AG10803 (cell line): ENCODE measurements around the gene SCUBE1.
A peak's percentile ranks its signal among the peaks of the same experiment; 100 is the strongest.

ENCODE experiments used
- DNase-seq: peaks from one replicate; pipeline ENCODE4 v3.0.0; 2010; ENCODE audit warnings: low read depth
- H3K4me3 ChIP-seq: 2 replicates; pipeline ENCODE4 v1.5.1; 2011; ENCODE audit warnings: mild to moderate bottlenecking, low read length, control low read depth
- TF ChIP-seq, protein P1 (sequence below): conservative IDR thresholded peaks from 2 replicates; pipeline ENCODE4 v1.5.1; 2011; ENCODE audit warnings: mild to moderate bottlenecking, low read length, control low read depth, inconsistent platforms

Gene SCUBE1

DNA sequence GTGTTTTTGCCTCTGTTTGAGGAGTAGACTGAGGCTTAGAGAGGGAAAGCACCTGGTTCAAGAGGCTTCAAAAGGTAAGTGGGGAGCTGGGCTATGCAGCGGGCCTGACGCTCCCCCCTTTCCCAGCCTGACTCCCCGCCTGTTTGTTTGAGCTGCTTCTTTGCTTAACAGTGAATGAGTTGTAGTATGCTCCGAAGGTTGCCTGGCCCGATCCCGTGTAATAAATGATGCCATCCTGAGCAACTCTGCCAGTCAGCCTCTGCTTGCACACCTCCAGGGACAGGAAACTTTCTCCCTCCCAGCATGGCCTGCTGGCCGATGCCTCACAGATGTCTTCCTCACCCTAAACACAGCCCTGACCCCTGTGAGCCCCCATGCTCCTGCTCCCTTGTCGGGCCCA is 110.7 kb downstream of the SCUBE1 start:
- TF ChIP-seq, protein P1, sequence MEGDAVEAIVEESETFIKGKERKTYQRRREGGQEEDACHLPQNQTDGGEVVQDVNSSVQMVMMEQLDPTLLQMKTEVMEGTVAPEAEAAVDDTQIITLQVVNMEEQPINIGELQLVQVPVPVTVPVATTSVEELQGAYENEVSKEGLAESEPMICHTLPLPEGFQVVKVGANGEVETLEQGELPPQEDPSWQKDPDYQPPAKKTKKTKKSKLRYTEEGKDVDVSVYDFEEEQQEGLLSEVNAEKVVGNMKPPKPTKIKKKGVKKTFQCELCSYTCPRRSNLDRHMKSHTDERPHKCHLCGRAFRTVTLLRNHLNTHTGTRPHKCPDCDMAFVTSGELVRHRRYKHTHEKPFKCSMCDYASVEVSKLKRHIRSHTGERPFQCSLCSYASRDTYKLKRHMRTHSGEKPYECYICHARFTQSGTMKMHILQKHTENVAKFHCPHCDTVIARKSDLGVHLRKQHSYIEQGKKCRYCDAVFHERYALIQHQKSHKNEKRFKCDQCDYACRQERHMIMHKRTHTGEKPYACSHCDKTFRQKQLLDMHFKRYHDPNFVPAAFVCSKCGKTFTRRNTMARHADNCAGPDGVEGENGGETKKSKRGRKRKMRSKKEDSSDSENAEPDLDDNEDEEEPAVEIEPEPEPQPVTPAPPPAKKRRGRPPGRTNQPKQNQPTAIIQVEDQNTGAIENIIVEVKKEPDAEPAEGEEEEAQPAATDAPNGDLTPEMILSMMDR = no peak
- H3K4me3 ChIP-seq = no peak overlapping the region
- DNase-seq = no peak

DNA sequence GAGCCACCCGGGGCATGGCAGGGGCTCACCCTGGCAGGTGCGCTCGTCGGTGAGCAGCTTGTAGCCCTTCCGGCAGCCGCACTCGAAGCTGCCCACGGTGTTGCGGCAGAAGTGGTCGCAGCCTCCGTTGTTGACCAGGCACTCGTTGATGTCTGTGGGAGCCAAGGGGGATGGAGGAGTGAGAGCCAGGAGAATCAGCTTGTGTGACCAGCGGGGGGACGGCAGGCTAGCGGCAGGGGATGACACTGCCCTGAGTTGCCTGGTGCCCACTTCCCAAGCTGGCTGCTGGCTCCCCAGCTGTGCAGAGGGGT is 111.5 kb downstream of the SCUBE1 start:
- TF ChIP-seq, protein P1 = no peak
- DNase-seq = no peak
- no peak overlapping the region for H3K4me3 ChIP-seq

DNA sequence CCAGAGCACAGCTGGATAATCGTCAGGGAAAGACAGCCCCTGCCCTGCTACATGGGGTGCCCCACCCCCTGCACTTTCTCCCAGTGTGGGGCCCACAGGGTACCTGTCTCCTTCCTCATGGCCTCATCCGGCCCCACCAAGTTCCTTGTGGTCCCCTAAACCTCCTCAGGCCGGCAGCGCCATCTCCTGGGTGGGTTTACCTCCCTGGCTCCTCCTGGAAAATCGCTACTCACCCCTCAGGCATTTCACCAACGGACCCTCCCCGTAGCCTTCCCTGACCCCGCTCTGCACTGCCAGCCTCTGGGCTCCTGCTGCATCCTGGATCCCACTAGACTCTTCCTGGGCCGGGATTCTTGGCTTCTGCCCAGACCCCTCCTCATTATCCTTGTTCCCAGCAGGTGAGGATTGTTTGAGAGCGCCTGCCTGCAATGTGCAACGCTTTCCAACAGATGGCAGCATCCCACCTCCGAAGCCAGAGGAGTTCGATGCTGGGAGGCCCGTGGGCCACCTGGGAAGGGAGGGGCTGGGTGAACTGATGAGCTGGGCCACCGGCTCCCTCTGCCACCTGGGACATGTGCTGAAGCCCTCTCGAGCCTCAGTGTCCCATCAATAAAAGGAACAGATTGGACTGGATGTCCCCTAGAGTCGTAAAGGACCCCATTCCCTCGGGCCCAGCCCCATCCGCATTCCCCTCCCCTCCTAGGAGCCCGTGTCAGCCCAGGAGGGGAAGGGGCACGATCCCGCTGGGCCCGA is 112.0 kb downstream of the SCUBE1 start:
- peak; percentile 28 for DNase-seq
- no peak overlapping the region for H3K4me3 ChIP-seq
- TF ChIP-seq, protein P1 = peak; percentile 83

DNA sequence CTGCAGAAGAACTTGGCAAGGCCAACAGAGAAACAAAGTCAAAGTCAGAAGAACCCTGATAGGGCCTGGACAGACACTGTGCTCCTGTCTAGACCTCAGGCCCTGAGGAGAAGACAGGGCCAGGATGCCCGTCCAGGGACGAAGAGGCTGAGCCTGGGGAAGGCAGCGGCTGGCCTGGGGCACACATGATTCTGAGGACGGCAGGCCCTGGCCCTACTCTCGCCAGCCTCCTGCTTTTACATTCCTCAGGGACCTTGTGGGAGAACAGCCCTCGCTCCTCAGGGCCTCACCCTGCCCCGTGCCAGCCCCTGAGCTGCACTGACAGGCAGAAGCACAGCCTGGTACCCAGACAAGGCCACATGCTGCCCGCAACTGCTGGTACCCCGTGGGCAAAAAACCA is 112.6 kb downstream of the SCUBE1 start:
- TF ChIP-seq, protein P1 = no peak

DNA sequence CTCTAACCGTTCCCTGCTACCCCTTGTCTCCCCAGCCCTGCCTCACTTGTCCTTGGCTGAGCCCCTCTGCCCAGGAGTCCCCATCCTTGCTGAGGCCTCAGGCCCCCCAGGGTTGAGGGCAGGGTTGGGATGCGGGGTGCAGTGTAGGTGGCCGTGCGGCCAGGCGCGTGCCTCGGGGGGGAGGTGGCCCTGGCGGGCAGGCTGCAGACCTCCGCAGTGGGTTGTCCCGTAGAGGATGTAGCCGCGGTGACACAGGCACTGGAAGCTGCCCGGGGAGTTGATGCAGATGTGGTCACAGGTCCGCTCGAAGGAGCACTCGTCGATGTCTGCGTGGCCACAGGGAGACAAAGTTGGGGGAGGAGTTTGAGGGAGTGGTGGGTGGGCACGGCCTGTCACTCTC is 114.3 kb downstream of the SCUBE1 start:
- TF ChIP-seq, protein P1 = no peak
- DNase-seq = no peak
- H3K4me3 ChIP-seq = no peak overlapping the region

More for the DNA sequence above, 112.6 kb downstream of the SCUBE1 start:
- H3K4me3 ChIP-seq = no peak overlapping the region
- no peak for DNase-seq

DNA sequence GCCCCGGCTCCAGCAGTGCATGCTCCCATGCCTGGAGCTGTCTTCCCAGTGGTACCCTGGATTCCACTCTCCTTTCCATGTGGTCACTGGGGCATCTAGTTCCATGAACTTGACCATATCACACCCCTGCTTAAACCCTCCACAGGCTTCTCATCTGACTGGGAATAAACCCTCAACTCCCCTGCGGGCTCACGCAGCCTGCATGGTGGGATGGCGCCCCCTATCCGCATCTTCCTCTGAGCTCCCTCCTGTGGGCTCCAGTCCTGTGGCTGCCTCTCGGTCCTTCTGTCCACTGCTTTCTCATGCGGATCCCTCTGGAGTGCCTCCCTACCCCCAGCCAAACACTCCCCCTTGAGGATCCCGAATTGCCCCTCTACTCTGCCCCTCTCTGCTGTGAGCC is 114.8 kb downstream of the SCUBE1 start:
- peak; percentile 5 for DNase-seq
- TF ChIP-seq, protein P1 = no peak; the same call in 1 of the 2 replicates
- no peak overlapping the region for H3K4me3 ChIP-seq

DNA sequence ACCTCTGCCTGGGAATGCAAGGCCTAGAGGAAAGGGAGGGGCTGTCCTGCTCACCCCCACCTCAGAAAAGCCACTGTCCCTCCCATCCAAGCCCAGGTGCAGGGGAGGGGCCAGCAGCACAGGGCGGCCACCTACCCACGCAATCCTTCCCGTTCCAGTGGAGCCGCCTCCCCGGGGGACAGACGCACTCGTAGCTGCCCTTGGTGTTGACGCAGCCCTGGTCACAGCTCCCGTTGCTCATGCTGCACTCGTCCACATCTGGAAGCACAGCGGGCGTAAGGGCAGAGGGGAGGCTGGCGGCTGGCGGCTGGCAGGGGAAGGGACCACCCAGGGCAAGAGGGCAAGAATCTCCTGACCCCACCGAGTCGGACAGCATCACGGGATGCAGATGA is 115.9 kb downstream of the SCUBE1 start:
- TF ChIP-seq, protein P1 = no peak
- no peak overlapping the region for H3K4me3 ChIP-seq
- DNase-seq = no peak
